ENCODE results near the gene UPF2. TPM values are rescaled to one million over a fixed set of nuclear protein-coding genes. Genes with fewer than 3 reads are reported as not detected.
"Not testable (repeated sequence)": the region's sequence is repeated elsewhere in the genome, so short reads cannot be mapped to it uniquely, and the experiment has no call there.

The UPF2 gene
- total RNA-seq, 1 donor from 2014 or later: 17.3 TPM

DNA sequence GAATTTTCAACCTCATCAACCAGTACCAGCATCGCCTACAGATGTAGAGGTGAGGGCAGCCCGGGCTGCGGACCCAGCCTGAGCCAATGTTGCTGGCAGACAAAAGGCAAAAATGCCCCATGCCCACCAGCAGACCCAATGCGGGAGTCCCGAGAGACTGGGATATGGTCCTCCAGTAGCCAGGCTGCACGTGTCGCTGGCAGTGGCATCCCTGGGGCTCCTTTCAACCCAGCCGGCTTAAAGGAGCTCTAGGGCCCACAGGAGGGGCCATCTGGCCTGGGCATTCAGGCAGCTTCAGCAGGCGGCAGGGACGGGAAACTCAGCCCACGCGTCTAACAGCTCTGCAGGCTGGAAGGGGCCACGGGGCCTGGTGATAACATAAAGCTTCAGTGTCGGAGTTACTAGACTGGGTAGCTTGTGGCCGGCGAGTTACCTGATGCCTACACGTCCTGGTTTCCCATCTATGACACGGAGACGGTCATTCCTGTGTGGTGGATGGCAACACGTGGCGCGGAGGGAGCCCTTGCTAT, 148.8 kb downstream of the UPF2 start:
- H3K4me3 ChIP-seq: no peak overlapping the region
- H3K27ac ChIP-seq (replicated peaks): no peak overlapping the region
- TF ChIP-seq, protein P1, sequence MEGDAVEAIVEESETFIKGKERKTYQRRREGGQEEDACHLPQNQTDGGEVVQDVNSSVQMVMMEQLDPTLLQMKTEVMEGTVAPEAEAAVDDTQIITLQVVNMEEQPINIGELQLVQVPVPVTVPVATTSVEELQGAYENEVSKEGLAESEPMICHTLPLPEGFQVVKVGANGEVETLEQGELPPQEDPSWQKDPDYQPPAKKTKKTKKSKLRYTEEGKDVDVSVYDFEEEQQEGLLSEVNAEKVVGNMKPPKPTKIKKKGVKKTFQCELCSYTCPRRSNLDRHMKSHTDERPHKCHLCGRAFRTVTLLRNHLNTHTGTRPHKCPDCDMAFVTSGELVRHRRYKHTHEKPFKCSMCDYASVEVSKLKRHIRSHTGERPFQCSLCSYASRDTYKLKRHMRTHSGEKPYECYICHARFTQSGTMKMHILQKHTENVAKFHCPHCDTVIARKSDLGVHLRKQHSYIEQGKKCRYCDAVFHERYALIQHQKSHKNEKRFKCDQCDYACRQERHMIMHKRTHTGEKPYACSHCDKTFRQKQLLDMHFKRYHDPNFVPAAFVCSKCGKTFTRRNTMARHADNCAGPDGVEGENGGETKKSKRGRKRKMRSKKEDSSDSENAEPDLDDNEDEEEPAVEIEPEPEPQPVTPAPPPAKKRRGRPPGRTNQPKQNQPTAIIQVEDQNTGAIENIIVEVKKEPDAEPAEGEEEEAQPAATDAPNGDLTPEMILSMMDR (IDR thresholded peaks at IDR 0.05; ENCODE audit: borderline replicate concordance): no peak
- intact Hi-C loops (cut with micrococcal nuclease): no loop called here
- no peaks in the 10 kb centered on the region for H3K27me3 ChIP-seq (ENCODE audit: low read depth)
- DNase-seq: no peak
- no peaks in the 10 kb centered on the region for H3K4me1 ChIP-seq
- no peaks in the 10 kb centered on the region for H3K36me3 ChIP-seq
- H3K9me3 ChIP-seq (replicated peaks): no peaks in the 10 kb centered on the region

DNA sequence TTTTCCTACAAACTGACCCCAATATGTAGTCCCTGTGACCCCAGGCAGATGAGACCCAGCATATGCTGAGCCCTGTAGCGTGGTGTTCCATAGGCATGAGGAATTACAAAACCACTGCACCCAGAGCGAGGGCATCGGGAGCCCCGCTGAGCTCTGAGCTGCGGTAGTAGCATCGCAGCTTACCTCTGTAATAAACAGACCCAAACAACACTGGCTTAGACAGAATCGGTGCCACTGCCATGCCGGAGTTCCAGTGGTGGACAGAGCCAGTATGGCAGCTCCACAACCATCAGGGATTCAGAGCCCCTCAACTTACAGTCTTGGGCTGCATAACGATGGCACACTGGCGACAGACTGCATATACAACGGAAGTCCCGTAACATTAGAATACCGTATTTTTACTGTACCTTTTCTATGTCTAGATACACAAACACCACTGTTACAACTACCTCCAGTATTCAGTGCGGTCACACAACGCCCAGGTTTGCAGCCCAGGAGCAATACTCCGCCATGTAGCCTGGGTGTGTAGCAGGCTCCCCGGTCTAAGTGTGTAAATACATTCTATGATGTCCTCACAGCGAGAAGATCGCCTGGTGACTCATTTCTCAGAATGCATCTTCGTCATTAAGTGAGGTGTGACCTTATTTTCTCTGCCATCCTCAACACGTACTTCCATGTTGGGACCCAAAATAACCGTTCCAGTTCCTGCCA, 150.7 kb downstream of the UPF2 start:
- H3K36me3 ChIP-seq: no peaks in the 10 kb centered on the region
- no peak overlapping the region for H3K27ac ChIP-seq (replicated peaks)
- H3K4me1 ChIP-seq: no peaks in the 10 kb centered on the region
- TF ChIP-seq, protein P1 (IDR thresholded peaks at IDR 0.05; ENCODE audit: borderline replicate concordance): no peak
- no peaks in the 10 kb centered on the region for H3K27me3 ChIP-seq (ENCODE audit: low read depth)
- intact Hi-C loops (cut with micrococcal nuclease): no loop called here
- no peaks in the 10 kb centered on the region for H3K9me3 ChIP-seq (replicated peaks)
- DNase-seq: no peak
- H3K4me3 ChIP-seq: no peak overlapping the region

DNA sequence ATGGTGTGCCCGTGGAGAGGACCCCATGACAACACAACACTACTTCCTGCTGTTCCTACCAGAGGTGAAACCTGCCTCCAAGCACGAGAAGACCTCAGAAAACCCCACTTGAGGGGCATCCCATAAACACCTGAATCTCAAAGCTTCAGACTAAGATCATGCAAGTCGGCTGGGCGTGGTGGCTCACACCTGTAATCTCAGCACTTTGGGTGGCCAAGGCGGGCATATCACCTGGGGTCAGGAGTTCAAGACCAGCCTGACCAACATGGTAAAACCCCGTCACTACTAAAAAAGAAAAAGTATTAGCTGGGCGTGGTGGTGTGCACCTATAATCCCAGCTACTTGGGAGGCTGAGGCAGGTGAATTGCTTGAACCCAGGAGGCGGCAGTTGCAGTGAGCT, 153.3 kb downstream of the UPF2 start:
- H3K4me1 ChIP-seq; intact Hi-C loops (cut with micrococcal nuclease); H3K9me3 ChIP-seq (replicated peaks); H3K27ac ChIP-seq (replicated peaks); DNase-seq; H3K4me3 ChIP-seq; H3K27me3 ChIP-seq (ENCODE audit: low read depth); H3K36me3 ChIP-seq: not testable (repeated sequence)

DNA sequence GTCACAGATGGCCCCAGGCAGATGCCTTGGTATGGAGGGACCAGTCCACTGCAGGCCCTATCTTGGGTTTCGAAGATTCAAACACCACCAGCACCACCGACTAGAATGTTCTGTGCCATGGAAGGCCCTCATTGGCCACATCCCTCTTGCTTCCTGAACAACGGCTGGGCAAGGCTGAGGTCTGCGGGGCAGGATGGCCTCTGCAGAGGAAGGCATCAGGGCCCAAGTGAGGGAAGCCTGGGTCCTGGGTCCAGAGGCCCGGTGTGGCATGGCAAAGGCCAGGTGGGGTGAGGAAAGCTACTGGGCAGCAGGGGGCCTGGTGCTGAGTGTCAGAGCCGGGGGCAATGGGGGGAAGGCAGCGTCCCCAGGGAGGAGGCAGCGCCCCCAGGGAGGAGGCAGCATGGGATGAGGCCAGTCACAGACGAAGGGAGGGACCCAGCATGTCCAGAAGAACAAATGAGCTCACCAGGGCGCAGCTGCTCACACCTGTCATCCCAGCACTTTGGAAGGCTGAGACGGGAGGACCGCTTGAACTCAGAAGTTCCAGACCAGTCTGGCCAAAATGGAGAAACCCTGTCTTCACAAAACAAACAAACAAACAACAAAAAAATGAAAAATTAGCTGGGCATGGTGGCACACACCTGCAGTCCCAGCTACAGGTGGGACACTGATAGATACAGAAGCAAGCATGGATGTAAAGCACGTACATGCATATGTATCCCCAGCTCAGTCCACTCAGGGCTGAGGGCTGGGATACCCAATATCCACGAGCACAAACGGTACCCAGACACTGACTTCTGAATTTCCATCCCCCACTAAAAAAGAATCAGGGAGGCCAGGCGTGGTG, 155.0 kb downstream of the UPF2 start:
- Histone ChIP-seq H3K27me3 (ENCODE audit: low read depth) (no peaks in the 10 kb centered on the region), H3K9me3 (replicated peaks) (no peaks in the 10 kb centered on the region), H3K27ac (replicated peaks) (no peak overlapping the region), H3K4me1 (peaks cover 5% of the 10 kb centered on the region), H3K36me3 (no peaks in the 10 kb centered on the region), H3K4me3 (no peak overlapping the region)
- intact Hi-C loops (cut with micrococcal nuclease): no loop called here
- TF ChIP-seq, protein P1 (IDR thresholded peaks at IDR 0.05; ENCODE audit: borderline replicate concordance): no peak
- no peak for DNase-seq

DNA sequence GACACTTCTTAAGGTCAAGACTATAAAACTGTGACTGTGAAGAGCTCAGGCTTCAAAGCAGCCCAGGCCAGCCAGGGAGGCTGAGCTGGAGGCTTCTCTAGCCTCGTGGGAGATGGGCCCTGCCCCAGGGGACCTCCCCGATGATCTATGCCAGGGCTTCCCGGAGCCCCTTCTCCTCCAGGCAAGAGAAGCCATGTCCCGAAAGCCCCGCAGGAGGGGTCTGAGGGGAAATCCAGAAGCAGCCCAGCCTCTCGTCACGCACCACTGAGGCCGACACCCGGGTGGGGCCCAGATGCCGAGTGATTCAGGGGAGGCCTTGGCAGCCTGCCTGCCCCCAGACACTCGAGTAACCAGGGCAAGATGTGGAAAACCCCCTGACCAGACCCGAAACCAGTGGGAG, 155.8 kb downstream of the UPF2 start:
- Histone ChIP-seq H3K27me3 (ENCODE audit: low read depth) (no peaks in the 10 kb centered on the region), H3K4me3 (no peak overlapping the region), H3K9me3 (replicated peaks) (no peaks in the 10 kb centered on the region), H3K36me3 (no peaks in the 10 kb centered on the region), H3K4me1 (peaks cover 5% of the 10 kb centered on the region), H3K27ac (replicated peaks) (no peak overlapping the region)
- TF ChIP-seq, protein P1 (IDR thresholded peaks at IDR 0.05; ENCODE audit: borderline replicate concordance): no peak
- DNase-seq: no peak
- intact Hi-C loops (cut with micrococcal nuclease): no loop called here

DNA sequence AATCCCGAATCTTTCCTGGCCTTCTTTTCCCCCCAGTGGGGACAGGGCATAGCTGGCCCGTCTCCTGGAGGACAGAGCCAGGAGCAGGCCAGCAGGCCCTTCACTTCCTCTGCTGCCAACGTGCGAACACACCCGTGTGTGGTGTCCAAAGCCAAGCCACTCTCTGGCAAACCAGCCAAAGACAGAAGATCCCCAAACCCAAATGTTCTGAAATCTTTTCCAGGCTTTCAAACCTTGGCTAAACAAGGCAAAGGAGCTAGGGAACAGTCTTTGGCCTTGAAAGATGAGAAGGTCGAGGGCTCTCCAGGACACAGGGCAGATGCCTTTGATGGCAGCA, 156.5 kb downstream of the UPF2 start:
- H3K4me1 ChIP-seq: peaks cover 5% of the 10 kb centered on the region
- intact Hi-C loops (cut with micrococcal nuclease): no loop called here
- no peak for DNase-seq

More for the DNA sequence above, 156.5 kb downstream of the UPF2 start:
- TF ChIP-seq, protein P1 (IDR thresholded peaks at IDR 0.05; ENCODE audit: borderline replicate concordance): no peak
- Histone ChIP-seq H3K4me3 (no peak overlapping the region), H3K9me3 (replicated peaks) (no peaks in the 10 kb centered on the region), H3K36me3 (no peaks in the 10 kb centered on the region), H3K27me3 (ENCODE audit: low read depth) (no peaks in the 10 kb centered on the region), H3K27ac (replicated peaks) (no peak overlapping the region)

All from left ventricle myocardium inferior (tissue), 1 donor.